OCI-LY7 (cell line): ENCODE measurements around the gene LIN9. TPM values are rescaled to one million over a fixed set of nuclear protein-coding genes. Genes with fewer than 3 reads are reported as not detected.

Source experiments
- BruUV-seq: library from RNA; stranded (reverse); fragments of 400-500 nt; replicated peaks from 2 replicates; lab custom pipeline; 2021; lab: Mats Ljungman, UMichigan
- CTCF ChIA-PET: fragments of 300-600 bp; sonication (Branson Sonifier 250); formaldehyde crosslinking; loops from one replicate; lab custom pipeline; 2022; ENCODE audit warnings: antibody characterized with exemption; ENCODE audit not compliant: unreplicated experiment; lab: Charles Lee
- POLR2A ChIA-PET: fragments of 300-600 bp; sonication (Branson Sonifier 250); formaldehyde crosslinking; loops from one replicate; lab custom pipeline; 2022; ENCODE audit warnings: antibody characterized with exemption; lab: Charles Lee
- DNase-seq: peaks from one replicate; pipeline ENCODE4 v3.0.0-alpha.2; 2015; ENCODE audit warnings: low spot score
- H2AFZ ChIP-seq: fragments of 200-600 bp; sonication (generic), shearing (Covaris generic); 2 replicates; pipeline ENCODE4 v1.6.1; 2014; ENCODE audit warnings: mild to moderate bottlenecking, antibody characterized with exemption, low read length, moderate library complexity
- H3K27ac ChIP-seq: fragments of 200-600 bp; sonication (generic); 2 replicates; pipeline ENCODE4 v1.5.1; 2014; ENCODE audit warnings: mixed run types, low read depth, mild to moderate bottlenecking, moderate library complexity, low read length, inconsistent platforms; ENCODE audit not compliant: poor library complexity, severe bottlenecking
- H3K36me3 ChIP-seq: fragments of 200-600 bp; sonication (generic); 2 replicates; pipeline ENCODE4 v1.6.1; 2014; ENCODE audit warnings: mild to moderate bottlenecking, antibody characterized with exemption, low read length, moderate library complexity, mixed read lengths; ENCODE audit not compliant: insufficient read depth
- H3K4me1 ChIP-seq: fragments of 200-600 bp; sonication (generic); 2 replicates; pipeline ENCODE4 v1.5.1; 2014; ENCODE audit warnings: mild to moderate bottlenecking, low read length; ENCODE audit not compliant: insufficient read depth, poor library complexity, severe bottlenecking
- H3K4me2 ChIP-seq: fragments of 200-600 bp; sonication (generic); 2 replicates; pipeline ENCODE4 v1.6.1; 2014; ENCODE audit warnings: mild to moderate bottlenecking, low read length
- H3K4me3 ChIP-seq: fragments of 200-600 bp; sonication (generic); 2 replicates; pipeline ENCODE4 v1.5.1; 2014; ENCODE audit warnings: mild to moderate bottlenecking, low read depth, low read length; ENCODE audit not compliant: poor library complexity, severe bottlenecking
- H3K79me2 ChIP-seq: fragments of 200-600 bp; sonication (generic); 2 replicates; pipeline ENCODE4 v1.6.1; 2016; ENCODE audit warnings: low read depth, mild to moderate bottlenecking, low read length, moderate library complexity, mixed read lengths; ENCODE audit not compliant: insufficient read depth
- H3K9me2 ChIP-seq: fragments of 200-600 bp; sonication (generic); 2 replicates; pipeline ENCODE4 v1.6.1; 2016; ENCODE audit warnings: mild to moderate bottlenecking, low read length, mixed read lengths; ENCODE audit not compliant: insufficient read depth
- H3K9me3 ChIP-seq: fragments of 200-600 bp; sonication (generic); 2 replicates; pipeline ENCODE4 v1.6.1; 2014; ENCODE audit warnings: mild to moderate bottlenecking, mixed run types, low read length, mixed read lengths
- H4K20me1 ChIP-seq: fragments of 200-600 bp; sonication (generic); 2 replicates; pipeline ENCODE4 v1.6.1; 2014; ENCODE audit warnings: mild to moderate bottlenecking, antibody characterized with exemption, low read length, moderate library complexity, mixed read lengths; ENCODE audit not compliant: insufficient read depth
- CTCF ChIP-seq: fragments of 200-600 bp; sonication (generic); conservative IDR thresholded peaks from 2 replicates; pipeline ENCODE4 v1.5.1; 2014; ENCODE audit warnings: mild to moderate bottlenecking, antibody characterized with exemption, low read length, moderate library complexity, mixed read lengths
- EZH2phosphoT487 ChIP-seq: fragments of 200-600 bp; sonication (generic); IDR thresholded peaks from 2 replicates; pipeline ENCODE4 v1.6.1; 2018; ENCODE audit warnings: low read depth, borderline replicate concordance, mild to moderate bottlenecking, mixed run types, antibody characterized with exemption, low read length, moderate library complexity, mixed read lengths
- intact Hi-C: fragments of 100-400 bp; cut with micrococcal nuclease; formaldehyde crosslinking; loops from one replicate; pipeline ENCODE4 v1.10.0; 2022; ENCODE audit not compliant: unreplicated experiment
- total RNA-seq, 2 experiments: library from RNA; depleted of rRNA in 1 of 2; stranded (reverse); fragments of >200 nt in 1 of 2; shearing (Covaris generic) in 1 of 2; gene quantifications; 2 replicates each; pipeline ENCODE4 v1.2.3, GENCODE V29; 2014 to 2022

LIN9 gene
- total RNA-seq, 2 experiments from 2014 or later = 19.7 to 20.1 TPM

GRCh38 chr1:226329237-226329636 is 20.3 kb upstream of the LIN9 start:
- CTCF ChIA-PET = interaction anchor here (0.8 kb wide), 1 partner anchor 44 kb away, joined by 3 read pairs; no protein-coding TSS in a partner anchor
- POLR2A ChIA-PET = no interaction called here
- no peaks in the 10 kb centered on the region for H4K20me1 ChIP-seq
- no peaks in the 10 kb centered on the region for H3K9me3 ChIP-seq
- H3K9me2 ChIP-seq = no peaks in the 10 kb centered on the region
- no peak for DNase-seq
- H3K4me2 ChIP-seq = no peak overlapping the region
- intact Hi-C loops = no loop called here
- no peak overlapping the region for H2AFZ ChIP-seq
- TF ChIP-seq EZH2phosphoT487 (no peak), CTCF (no peak)
- no peak overlapping the region for H3K27ac ChIP-seq
- H3K4me1 ChIP-seq = peaks cover 28% of the 10 kb centered on the region
- H3K79me2 ChIP-seq = no peaks in the 10 kb centered on the region
- no peak overlapping the region for H3K4me3 ChIP-seq
- no peaks in the 10 kb centered on the region for H3K36me3 ChIP-seq
- BruUV-seq = no TSS peak

DNA sequence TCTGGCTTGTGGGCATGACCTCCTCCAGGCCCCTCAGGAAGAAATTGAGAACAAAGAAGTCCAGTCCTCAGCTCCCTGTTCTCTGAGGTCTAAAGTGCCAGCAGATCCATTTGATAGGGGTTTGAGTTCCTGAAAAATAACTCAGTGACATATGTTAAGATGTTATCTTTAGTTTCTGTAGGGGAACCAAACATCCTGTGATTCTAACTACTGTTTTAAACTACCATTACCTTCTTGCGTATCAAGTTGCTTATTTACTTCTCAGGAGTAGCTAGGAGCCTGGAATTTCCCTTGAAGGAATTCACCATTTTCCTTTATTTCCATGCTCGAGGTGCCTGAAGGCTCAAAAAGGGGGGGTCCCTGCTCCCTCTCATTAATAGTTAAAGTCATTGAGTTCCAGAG is 18.8 kb upstream of the LIN9 start:
- H3K27ac ChIP-seq = no peak overlapping the region
- DNase-seq = no peak
- no peak overlapping the region for H2AFZ ChIP-seq
- no peaks in the 10 kb centered on the region for H3K9me3 ChIP-seq
- POLR2A ChIA-PET = interaction anchor here (1.9 kb wide), 1 partner anchor 18 kb away, joined by 5 read pairs; the partner anchor contains the start of gene LIN9
- BruUV-seq = no TSS peak
- no peaks in the 10 kb centered on the region for H3K79me2 ChIP-seq
- TF ChIP-seq CTCF (no peak), EZH2phosphoT487 (no peak)
- H3K4me1 ChIP-seq = peaks cover 20% of the 10 kb centered on the region
- no peaks in the 10 kb centered on the region for H3K36me3 ChIP-seq
- H3K9me2 ChIP-seq = no peaks in the 10 kb centered on the region
- no peaks in the 10 kb centered on the region for H4K20me1 ChIP-seq
- CTCF ChIA-PET = interaction anchor here (0.7 kb wide), 1 partner anchor 130 kb away, joined by 3 read pairs; no protein-coding TSS in a partner anchor
- intact Hi-C loops = no loop called here
- no peak overlapping the region for H3K4me3 ChIP-seq
- H3K4me2 ChIP-seq = no peak overlapping the region

- Histone ChIP-seq H3K9me3 (0 out of 2 replicates have a peak, but pooled peaks cover 4% of the 10 kb centered on the region), H3K9me2 (no peaks in the 10 kb centered on the region), H3K36me3 (no peaks in the 10 kb centered on the region), H3K27ac (no peak overlapping the region), H3K4me1 (peaks cover 4% of the 10 kb centered on the region), H3K4me2 (no peak overlapping the region), H2AFZ (no peak overlapping the region), H4K20me1 (no peaks in the 10 kb centered on the region), H3K79me2 (no peaks in the 10 kb centered on the region), H3K4me3 (no peak overlapping the region)
- POLR2A ChIA-PET = interaction anchor here (2.8 kb wide), 1 partner anchor 8 kb away, joined by 15 read pairs; no protein-coding TSS in a partner anchor
- TF ChIP-seq EZH2phosphoT487 = no peak
- intact Hi-C loops = no loop called here
- BruUV-seq = no TSS peak
- DNase-seq = no peak
- CTCF ChIA-PET = no interaction called here
These were observed 16.2 kb upstream of the LIN9 start for GRCh38 chr1:226325178-226325577.
